ENCODE data around the gene GPHA2.

GPHA2 gene

DNA sequence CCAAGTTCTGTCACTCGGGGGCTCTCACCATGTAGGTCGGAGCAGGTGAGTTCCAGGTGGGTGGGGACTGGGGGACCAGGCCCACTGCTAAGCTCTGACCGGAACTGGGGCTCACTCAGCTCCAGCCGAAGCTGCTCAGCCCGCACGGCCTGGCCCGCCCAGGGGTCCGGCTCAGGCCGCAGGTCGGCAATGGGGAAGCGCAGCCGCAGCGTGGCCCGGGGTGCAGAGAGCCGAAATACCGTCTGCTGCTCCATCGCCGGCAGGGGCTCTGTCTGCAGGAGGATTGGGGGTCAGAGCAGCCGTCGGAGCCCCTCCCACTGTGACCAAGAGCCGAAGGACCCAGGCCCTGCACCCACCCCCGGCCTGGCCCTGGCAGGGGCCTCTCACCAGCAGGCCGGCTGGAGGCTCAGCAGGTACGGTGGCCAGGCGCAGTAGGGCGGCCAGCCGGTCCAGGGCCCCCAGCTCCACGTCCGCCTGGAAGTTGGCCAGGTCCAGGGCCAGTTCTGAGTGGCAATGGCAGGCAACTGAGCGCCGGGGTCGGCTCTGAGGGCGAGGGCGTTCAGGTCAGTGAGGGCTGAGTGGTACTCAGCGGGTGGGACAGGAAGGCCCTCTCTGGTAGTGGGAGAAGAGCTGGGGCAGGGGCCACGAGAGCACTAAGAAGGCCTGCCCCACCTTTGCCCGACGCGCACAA, 25.9 kb downstream of the GPHA2 start:
- no peak for DNase-seq

- DNase-seq = no peak
Observed at GRCh38 chr11:64908766-64909165, 26.9 kb downstream of the GPHA2 start.

DNA sequence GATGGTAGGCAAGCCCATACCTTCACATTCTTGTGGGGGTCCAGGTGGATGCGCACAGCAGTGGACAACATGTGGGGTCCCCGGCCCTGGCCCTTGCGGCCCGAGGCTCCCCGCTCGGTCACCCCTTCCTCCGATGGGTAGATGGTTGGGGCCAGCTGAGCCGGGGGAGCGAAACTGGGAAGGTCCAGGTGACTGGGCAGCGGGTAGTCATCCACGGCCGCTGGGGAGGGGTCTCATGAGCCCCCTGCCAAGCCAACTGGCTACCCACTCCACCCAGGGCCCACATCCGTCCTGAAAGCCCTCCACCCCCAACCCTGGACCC, 29.4 kb downstream of the GPHA2 start:
- no peak for DNase-seq

GRCh38 chr11:64905516-64906313, 30.0 kb downstream of the GPHA2 start:
- no peak for DNase-seq

DNA sequence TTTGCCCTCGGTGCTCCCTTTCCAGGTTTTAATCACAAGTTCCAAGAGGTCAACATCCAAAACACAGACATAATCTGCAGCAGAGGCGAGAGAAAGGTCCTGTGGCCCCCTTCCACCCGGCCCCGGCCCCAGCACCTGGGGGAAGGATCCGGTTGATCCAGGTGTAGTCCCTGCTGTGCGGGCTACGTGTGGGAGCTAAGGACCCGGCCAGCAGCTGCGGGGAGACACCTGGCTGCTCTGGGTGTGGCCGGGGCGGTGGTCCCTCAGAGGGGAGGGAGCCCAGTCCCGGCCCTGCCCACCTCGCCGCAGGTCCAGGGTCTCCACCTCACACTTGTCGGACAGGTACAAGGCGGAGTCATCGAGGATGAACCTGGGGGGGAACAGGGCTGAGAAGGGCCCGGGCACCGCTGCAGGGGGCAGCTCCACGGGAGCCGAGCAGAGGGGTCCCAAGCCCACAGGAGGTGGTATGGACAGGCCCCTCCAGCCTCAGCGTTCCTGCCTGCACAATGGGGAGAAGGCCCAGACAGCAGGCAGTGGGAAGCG, 32.3 kb downstream of the GPHA2 start:
- DNase-seq = no peak

- no peak for DNase-seq
Observed at GRCh38 chr11:64902102-64902900, 33.4 kb downstream of the GPHA2 start.

- no peak for DNase-seq
Observed at GRCh38 chr11:64900774-64901173, 34.9 kb downstream of the GPHA2 start.

- DNase-seq = peak; percentile 77
Observed at GRCh38 chr11:64900263-64900678, 35.4 kb downstream of the GPHA2 start.

GRCh38 chr11:64898541-64898940, 37.2 kb downstream of the GPHA2 start:
- no peak for DNase-seq

DNA sequence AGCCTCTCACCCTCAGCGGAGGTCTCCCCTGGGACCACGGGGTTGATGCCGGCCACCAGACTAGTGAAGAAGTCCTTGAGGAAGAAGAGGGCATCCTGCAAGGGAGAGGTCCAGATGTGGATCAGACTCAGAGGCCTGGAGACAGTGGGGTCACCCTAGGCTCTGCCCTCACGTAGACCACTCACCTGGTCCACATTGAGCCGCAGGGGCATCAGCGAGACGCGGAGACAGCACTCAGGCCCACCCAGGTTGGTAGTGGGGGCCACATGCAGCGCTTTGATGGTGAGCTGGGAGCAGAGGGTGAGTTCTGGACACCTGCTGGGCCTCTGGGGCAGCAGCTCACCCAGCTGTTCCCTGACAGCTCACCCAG, 37.6 kb downstream of the GPHA2 start:
- DNase-seq = no peak

- no peak for DNase-seq
Observed at GRCh38 chr11:64897381-64898075, 38.2 kb downstream of the GPHA2 start.

DNA sequence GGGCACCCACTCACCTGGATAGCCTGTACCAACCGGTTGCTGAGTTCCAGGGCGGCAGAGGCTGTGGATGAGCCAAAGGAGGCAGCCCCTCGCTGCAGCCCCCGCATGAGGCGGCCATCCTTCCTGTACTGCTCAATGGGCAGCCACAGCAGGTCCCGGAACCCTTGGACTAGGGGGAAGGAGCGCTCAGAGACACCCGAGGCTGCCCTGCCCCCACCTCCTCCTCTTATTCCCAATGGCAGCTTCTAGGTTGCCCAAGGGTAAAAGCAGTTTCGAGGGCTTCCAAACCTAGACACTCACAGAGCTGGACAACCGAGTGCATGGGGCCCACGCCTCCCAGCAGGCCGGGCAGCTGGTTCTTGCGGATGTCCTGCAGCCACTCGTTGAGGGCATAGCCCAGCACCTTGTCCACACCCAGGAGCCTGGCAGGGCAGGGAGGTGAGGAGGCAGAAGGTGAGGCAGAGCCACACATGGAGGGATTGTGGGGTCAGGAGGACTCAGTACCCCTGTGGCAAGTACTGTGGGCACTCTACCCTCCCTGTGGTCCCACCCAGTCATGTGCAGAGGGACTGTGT, 39.2 kb downstream of the GPHA2 start:
- DNase-seq = no peak

- no peak for DNase-seq
Observed at GRCh38 chr11:64894812-64895452, 40.8 kb downstream of the GPHA2 start.

GRCh38 chr11:64894070-64894811, 41.5 kb downstream of the GPHA2 start:
- peak; percentile 92 for DNase-seq

- DNase-seq = no peak
Observed at GRCh38 chr11:64893194-64894069, 42.3 kb downstream of the GPHA2 start.

DNA sequence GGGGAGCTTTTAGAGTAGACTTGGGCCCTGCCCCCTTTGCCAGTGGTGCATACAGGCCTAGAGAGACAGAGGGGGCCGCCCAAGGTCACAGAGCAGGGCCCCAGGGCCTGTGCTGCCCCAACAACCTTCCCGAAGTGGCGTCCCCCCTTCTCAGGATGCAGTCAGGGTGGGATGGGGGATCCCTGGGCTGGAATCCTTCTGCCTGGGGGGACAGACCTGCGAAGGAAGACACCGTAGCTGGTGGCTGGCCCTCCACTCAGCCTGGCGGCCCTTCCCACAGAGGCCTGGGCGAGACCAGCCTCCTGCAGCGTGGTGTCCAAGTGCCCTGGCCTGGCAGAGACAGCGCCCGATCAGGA, 42.9 kb downstream of the GPHA2 start:
- no peak for DNase-seq

DNA sequence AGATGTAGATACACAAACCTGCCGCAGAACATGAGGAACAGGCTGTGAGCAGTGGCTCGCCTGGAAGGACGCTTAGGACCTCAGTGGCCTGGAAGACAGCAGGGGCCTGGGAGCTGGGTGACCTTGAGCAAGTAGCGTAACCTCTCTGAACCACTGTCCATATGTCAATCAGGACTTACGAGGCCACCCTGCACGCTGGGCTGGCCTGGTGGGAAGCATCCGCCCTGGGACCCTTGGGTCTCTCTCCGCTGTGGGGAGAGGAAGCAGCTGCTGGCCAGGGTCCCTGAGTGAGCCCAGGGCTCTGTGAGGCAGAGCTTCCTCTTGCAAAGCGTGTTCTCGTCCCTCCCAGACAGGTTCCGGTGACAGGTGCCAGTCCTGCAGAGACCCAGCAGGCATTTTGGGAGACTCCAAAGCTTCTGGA, 43.3 kb downstream of the GPHA2 start:
- no peak for DNase-seq

GRCh38 chr11:64891880-64892279, 43.8 kb downstream of the GPHA2 start:
- DNase-seq = no peak

DNA sequence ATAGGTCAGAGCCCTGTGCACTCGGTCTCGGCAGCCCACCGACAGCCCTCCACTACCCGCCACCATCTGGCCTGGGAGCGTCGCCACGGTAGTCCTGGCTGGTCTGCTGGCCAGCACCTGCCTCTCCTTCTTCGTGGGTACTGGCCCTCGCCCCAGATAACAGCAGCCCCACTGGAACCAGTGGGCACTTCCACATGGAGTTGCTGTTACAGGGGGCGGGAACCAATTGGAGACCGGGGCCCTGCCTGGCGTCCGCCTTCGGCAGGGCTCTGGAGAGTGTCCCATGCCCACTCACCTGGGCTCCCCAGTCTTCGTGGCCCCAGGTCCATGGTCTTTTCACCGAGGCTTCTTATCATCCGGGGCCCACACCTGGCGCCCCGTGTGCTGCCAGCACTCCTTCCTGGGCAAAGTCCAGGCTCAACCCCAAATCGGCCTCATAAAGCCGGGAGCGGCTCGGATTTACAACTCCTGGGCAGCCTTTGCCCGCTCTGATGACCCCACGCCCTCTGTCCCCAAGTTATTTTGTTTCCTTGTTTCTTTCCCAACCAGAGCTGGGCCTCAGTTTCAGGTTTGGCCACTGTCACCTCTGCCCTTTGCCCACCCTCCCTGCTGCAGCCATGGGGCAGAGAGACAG, 44.4 kb downstream of the GPHA2 start:
- DNase-seq = no peak

DNA sequence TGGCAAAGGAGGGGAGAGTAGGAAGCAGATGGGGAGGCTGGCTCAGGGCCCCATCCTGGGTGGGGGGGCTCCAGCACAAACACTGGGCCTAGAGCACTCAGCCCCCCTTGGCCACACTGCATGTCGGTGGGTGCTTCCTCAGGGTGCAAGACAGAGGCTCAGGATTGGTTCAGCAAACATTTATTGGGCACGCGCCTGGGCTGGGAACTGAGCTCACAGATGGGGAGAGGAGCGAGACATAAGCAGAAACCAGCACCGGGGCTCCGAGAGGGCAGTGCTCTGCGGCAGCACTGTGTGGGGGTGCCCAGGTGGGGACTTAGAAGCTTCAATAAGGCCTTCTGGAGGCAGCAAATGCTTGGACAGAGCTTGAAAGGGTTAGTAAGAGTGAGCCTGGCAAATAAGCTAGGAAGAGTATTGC, 45.2 kb downstream of the GPHA2 start:
- no peak for DNase-seq

Data from activated naive CD4-positive, alpha-beta T cell treated with Interleukin-2 at 50 U/mL for 16 hours (primary cell).